Stimulated activated CD4-positive, alpha-beta T cell treated with anti-CD3 and anti-CD28 coated beads, Interleukin-15, amount 100 ng/mL, for 24 hours (primary cell): ENCODE measurements around the gene CLASP1.
A peak's percentile ranks its signal among the peaks of the same experiment; 100 is the strongest.

Source experiments
- DNase-seq: peaks from one replicate; pipeline ENCODE4 v3.0.0-alpha.2; 2020

CLASP1 gene

GRCh38 chr2:121297217-121297830 is 351.9 kb downstream of the CLASP1 start:
- DNase-seq: peak; percentile 11

- DNase-seq: no peak
Observed at GRCh38 chr2:121295911-121296650, 353.2 kb downstream of the CLASP1 start.

GRCh38 chr2:121294881-121295840 is 354.1 kb downstream of the CLASP1 start:
- no peak for DNase-seq

DNA sequence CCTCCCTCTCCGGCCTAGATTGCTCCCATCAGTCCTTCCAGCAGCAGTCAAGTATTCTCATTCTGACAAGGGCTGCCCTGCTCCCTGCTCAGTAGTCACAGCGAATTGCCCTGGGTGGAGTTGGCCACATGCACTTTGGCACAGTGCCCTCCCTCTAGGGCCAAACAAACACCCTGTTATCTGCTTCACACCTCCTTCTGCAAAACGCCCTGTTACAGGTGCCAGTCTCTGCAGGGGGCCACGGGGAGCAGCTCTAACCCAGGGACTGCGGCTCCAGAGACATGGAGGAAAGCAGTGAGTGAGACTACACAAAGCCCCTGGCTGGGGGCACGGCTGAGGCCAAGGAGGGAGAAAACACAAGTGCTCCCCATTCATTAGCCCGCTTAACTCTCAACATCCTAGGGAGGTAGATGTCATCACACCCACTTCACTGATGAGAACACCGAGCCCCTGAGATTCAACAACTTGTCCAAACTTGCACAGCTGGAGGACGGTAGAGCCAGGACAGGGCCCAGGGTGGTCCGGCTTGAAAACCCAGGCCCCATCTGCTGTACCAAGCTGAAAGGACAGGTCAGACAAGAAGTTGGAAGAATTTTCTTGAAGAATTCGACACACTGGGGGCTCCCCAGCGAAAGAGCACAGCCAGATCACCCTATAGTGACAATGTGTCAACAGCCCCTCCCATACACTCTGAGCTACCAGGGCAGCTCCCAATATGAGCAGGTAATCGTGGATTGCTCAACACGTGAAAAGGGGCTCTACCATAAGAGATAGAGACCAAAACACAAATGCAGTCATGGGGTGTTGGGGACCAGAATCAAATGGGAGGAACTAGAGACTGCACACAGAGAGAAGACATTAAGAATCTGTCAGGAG is 355.6 kb downstream of the CLASP1 start:
- no peak for DNase-seq

GRCh38 chr2:121291251-121291580 is 358.0 kb downstream of the CLASP1 start:
- DNase-seq: no peak

GRCh38 chr2:121289271-121289670 is 360.0 kb downstream of the CLASP1 start:
- DNase-seq: no peak

- no peak for DNase-seq
Observed at GRCh38 chr2:121288454-121289231, 360.6 kb downstream of the CLASP1 start.

- DNase-seq: no peak
Observed at GRCh38 chr2:121287956-121288355, 361.3 kb downstream of the CLASP1 start.
